K562 (cell line): ENCODE results near the gene CPE. TPM values are rescaled to one million over a fixed set of nuclear protein-coding genes. Genes with fewer than 3 reads are reported as not detected.

Source experiments
- CBFA2T2 ChIP-seq: fragments of 450-650 bp; conservative IDR thresholded peaks from 2 replicates; pipeline ENCODE4 v1.6.1; 2017; ENCODE audit warnings: mild to moderate bottlenecking
- IFI16 ChIP-seq: fragments of 250-450 bp; sonication (Bioruptor Pico); IDR thresholded peaks from 2 replicates; pipeline ENCODE4 v2.1.2; 2022; ENCODE audit warnings: mild to moderate bottlenecking, inconsistent platforms
- KDM1A ChIP-seq, 2 experiments: fragments of 450-650 bp; IDR thresholded peaks; 2 replicates each; pipeline ENCODE4 v1.6.1; 2016; ENCODE audit warnings: mild to moderate bottlenecking in 2 of 2
- RB1 ChIP-seq: fragments of 450-650 bp; IDR thresholded peaks from 2 replicates; pipeline ENCODE4 v1.6.1; 2017; ENCODE audit warnings: low read depth, mild to moderate bottlenecking
- SMC3 ChIP-seq: conservative IDR thresholded peaks from 2 replicates; pipeline ENCODE4 v1.6.1; 2011; ENCODE audit warnings: low read depth, low read length, improper control_type of control experiment; ENCODE audit not compliant: insufficient read depth
- STAG1 ChIP-seq: sonication (generic); formaldehyde crosslinking; IDR thresholded peaks from 2 replicates; pipeline ENCODE4 v1.5.0; 2020; ENCODE audit warnings: missing genetic modification reagents, borderline replicate concordance
- ZNF79 ChIP-seq: fragments of 250-450 bp; sonication (Bioruptor Pico); IDR thresholded peaks from 2 replicates; pipeline ENCODE4 v1.4.0; 2020; ENCODE audit warnings: low read depth, mild to moderate bottlenecking, moderate library complexity
- polyA plus RNA-seq, 8 experiments: library from polyadenylated mRNA; depleted of rRNA in 4 of 8; stranded (reverse) in 5 of 8; unstranded in 3 of 8; fragments of >200 nt; fragmentation: Nextera tagmentation in 2 of 8; fragmentation: Illumina TruSeq in 1 of 8; extraction: Ambion mirVana in 2 of 8; extraction: Trizol in 1 of 8; gene quantifications; 2 replicates each; pipeline versions ENCODE4 v1.2.1 to v1.2.3, GENCODE V29; 2011 to 2014; ENCODE audit warnings: inconsistent platforms in 1 of 8, missing spikeins in 1 of 8
- total RNA-seq, 7 experiments: library from RNA; depleted of rRNA in 6 of 7; stranded (reverse); fragments of >200 nt in 6 of 7; fragmentation: Illumina TruSeq in 2 of 7; extraction: Trizol in 2 of 7; gene quantifications; 2 replicates each; pipeline versions ENCODE4 v1.2.1 to v1.2.3, GENCODE V29; 2011 to 2021; ENCODE audit warnings: low replicate concordance in 1 of 7
- TF ChIP-seq, protein P1 (sequence below), 2 experiments: fragments of 450-650 bp; IDR thresholded peaks; 2 replicates each; pipeline ENCODE4 v1.6.1; 2016; ENCODE audit warnings: mild to moderate bottlenecking in 2 of 2, borderline replicate concordance in 1 of 2, low read depth in 1 of 2, moderate library complexity in 1 of 2
- TF ChIP-seq, protein P2 (sequence below), 2 experiments: IDR thresholded peaks; 2 replicates each; pipeline ENCODE4 v1.6.1; 2012; ENCODE audit warnings: improper control_type of control experiment in 2 of 2, low read depth in 2 of 2, low read length in 2 of 2, borderline replicate concordance in 1 of 2
- TF ChIP-seq, protein P3 (sequence below): IDR thresholded peaks from 2 replicates; pipeline ENCODE4 v1.6.1; 2016; ENCODE audit warnings: missing genetic modification characterization, missing compliant biosample characterization
- TF ChIP-seq, protein P4 (sequence below): fragments of 450-650 bp; formaldehyde crosslinking; IDR thresholded peaks from 2 replicates; pipeline ENCODE4 v1.4.0; 2020; ENCODE audit warnings: mild to moderate bottlenecking, moderate library complexity

The CPE gene
- total and polyA plus RNA-seq, 9 of the 15 experiments (the other 6 are each of a cell fraction or from before 2014, with no cell fraction given) = 0.04 to 0.16 (median 0.06) TPM; not detected in 4

DNA sequence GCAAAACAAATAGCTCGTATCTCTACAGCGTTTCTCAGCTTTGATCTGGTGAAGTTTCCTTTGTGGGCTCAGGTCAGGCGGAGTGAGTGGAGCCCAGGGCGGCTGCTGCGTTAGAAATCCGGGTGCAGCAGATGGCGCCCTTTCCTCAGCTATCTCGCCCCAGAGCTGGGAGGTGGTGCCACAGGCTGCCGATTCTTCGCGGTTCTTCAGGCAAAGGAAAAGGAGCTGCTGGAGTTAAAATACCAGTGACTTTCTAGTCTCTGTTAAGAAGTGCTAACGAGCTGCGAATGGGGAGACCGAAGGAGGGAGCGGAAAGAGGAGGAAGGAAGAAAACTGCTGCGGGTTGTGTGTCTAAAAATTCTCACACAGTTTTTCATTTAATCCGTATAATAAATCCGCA lies 114.6 kb downstream of the CPE start (continued):
- TF ChIP-seq, protein P1, sequence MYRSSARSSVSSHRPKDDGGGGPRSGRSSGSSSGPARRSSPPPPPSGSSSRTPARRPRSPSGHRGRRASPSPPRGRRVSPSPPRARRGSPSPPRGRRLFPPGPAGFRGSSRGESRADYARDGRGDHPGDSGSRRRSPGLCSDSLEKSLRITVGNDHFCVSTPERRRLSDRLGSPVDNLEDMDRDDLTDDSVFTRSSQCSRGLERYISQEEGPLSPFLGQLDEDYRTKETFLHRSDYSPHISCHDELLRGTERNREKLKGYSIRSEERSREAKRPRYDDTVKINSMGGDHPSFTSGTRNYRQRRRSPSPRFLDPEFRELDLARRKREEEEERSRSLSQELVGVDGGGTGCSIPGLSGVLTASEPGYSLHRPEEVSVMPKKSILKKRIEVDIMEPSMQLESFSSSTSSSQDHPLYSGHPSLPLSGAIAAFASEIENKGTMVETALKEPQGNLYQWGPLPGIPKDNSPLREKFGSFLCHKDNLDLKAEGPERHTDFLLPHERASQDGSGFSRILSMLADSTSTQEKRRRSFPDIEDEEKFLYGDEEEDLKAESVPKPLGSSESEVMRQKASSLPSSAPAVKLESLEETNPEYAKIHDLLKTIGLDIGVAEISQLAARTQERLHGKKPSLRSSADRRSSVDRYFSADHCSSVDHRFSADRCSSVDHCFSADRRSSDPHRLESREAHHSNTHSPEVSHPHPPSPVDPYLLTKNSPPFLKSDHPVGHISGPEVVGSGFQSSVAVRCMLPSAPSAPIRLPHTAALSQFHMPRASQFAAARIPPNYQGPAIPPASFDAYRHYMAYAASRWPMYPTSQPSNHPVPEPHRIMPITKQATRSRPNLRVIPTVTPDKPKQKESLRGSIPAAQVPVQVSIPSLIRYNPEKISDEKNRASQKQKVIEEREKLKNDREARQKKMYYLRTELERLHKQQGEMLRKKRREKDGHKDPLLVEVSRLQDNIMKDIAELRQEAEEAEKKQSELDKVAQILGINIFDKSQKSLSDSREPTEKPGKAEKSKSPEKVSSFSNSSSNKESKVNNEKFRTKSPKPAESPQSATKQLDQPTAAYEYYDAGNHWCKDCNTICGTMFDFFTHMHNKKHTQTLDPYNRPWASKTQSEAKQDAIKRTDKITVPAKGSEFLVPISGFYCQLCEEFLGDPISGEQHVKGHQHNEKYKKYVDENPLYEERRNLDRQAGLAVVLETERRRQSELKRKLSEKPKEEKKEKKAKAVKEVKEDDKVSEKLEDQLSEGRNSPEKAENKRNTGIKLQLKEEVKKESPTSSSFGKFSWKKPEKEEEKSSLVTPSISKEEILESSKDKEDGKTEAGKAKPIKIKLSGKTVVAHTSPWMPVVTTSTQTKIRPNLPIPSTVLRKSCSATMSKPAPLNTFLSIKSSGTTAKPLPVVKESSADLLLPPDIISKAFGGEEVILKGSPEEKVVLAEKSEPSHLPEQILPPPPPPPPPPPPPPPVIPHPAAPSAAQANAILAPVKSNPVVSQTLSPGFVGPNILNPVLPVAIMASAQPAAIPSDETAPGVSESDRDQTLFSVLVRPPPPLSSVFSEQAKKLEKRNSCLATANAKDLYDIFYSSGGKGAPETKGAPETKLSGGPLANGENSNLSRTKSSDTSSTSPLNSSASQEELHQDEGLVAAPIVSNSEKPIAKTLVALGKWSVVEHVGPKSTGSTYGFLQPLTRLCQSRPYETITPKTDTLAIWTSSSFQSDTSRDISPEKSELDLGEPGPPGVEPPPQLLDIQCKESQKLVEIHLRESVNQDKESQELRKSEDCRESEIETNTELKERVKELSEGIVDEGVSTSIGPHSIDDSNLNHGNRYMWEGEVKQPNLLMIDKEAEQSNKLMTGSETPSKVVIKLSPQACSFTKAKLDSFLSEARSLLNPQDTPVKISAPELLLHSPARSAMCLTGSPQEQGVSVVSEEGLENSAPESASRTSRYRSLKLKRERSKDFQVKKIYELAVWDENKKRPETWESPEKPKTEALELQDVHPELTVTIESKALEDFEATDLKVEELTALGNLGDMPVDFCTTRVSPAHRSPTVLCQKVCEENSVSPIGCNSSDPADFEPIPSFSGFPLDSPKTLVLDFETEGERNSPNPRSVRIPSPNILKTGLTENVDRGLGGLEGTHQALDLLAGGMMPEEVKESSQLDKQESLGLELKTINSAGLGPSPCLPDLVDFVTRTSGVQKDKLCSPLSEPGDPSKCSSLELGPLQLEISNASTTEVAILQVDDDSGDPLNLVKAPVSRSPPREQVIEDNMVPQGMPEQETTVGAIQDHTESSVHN (IDR thresholded peaks at IDR 0.05; ENCODE audit: borderline replicate concordance in 1 of 2, low read depth in 1 of 2) = no peak
- TF ChIP-seq KDM1A (IDR thresholded peaks at IDR 0.05) (no peak), STAG1 (CRISPR knock-in tag) (peak; percentile 55; the same call in 1 of the 2 replicates), RB1 (peak; percentile 42; the same call in 1 of the 2 replicates), SMC3 (peak; percentile 80), CBFA2T2 (no peak), ZNF79 (CRISPR knock-in tag) (no peak), IFI16 (no peak)
- TF ChIP-seq, protein P2, sequence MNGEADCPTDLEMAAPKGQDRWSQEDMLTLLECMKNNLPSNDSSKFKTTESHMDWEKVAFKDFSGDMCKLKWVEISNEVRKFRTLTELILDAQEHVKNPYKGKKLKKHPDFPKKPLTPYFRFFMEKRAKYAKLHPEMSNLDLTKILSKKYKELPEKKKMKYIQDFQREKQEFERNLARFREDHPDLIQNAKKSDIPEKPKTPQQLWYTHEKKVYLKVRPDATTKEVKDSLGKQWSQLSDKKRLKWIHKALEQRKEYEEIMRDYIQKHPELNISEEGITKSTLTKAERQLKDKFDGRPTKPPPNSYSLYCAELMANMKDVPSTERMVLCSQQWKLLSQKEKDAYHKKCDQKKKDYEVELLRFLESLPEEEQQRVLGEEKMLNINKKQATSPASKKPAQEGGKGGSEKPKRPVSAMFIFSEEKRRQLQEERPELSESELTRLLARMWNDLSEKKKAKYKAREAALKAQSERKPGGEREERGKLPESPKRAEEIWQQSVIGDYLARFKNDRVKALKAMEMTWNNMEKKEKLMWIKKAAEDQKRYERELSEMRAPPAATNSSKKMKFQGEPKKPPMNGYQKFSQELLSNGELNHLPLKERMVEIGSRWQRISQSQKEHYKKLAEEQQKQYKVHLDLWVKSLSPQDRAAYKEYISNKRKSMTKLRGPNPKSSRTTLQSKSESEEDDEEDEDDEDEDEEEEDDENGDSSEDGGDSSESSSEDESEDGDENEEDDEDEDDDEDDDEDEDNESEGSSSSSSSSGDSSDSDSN (IDR thresholded peaks at IDR 0.05; ENCODE audit: borderline replicate concordance in 1 of 2, low read depth in 2 of 2, low read length in 2 of 2) = 0 out of 4 replicates have a peak, but pooled peaks of 1 of the 2 experiments have one; percentile 24
- TF ChIP-seq, protein P3, sequence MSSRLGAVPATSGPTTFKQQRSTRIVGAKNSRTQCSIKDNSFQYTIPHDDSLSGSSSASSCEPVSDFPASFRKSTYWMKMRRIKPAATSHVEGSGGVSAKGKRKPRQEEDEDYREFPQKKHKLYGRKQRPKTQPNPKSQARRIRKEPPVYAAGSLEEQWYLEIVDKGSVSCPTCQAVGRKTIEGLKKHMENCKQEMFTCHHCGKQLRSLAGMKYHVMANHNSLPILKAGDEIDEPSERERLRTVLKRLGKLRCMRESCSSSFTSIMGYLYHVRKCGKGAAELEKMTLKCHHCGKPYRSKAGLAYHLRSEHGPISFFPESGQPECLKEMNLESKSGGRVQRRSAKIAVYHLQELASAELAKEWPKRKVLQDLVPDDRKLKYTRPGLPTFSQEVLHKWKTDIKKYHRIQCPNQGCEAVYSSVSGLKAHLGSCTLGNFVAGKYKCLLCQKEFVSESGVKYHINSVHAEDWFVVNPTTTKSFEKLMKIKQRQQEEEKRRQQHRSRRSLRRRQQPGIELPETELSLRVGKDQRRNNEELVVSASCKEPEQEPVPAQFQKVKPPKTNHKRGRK = peak; percentile 78
- TF ChIP-seq, protein P4, sequence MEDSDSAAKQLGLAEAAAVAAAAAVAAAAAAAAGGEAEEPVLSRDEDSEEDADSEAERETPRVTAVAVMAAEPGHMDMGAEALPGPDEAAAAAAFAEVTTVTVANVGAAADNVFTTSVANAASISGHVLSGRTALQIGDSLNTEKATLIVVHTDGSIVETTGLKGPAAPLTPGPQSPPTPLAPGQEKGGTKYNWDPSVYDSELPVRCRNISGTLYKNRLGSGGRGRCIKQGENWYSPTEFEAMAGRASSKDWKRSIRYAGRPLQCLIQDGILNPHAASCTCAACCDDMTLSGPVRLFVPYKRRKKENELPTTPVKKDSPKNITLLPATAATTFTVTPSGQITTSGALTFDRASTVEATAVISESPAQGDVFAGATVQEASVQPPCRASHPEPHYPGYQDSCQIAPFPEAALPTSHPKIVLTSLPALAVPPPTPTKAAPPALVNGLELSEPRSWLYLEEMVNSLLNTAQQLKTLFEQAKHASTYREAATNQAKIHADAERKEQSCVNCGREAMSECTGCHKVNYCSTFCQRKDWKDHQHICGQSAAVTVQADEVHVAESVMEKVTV (CRISPR knock-in tag) = peak; percentile 79
